G401.6 (cell line): ENCODE measurements around the gene SMARCC1.

Experiments
- FAIRE-seq: peaks from 2 replicates; lab custom pipeline; 2012; peaks lifted over from hg19 to GRCh38; lab: Jason Lieb, UNC

Gene SMARCC1

GRCh38 chr3:47583320-47584075, 198.2 kb downstream of the SMARCC1 start:
- FAIRE-seq, result no peak

- no peak for FAIRE-seq
These were observed 199.9 kb downstream of the SMARCC1 start for GRCh38 chr3:47581835-47582234.

GRCh38 chr3:47581422-47581821, 200.3 kb downstream of the SMARCC1 start:
- no peak for FAIRE-seq

GRCh38 chr3:47580481-47580880, 201.2 kb downstream of the SMARCC1 start:
- FAIRE-seq, result no peak

- no peak for FAIRE-seq
These were observed 201.8 kb downstream of the SMARCC1 start for GRCh38 chr3:47579875-47580274.

- no peak for FAIRE-seq
These were observed 202.7 kb downstream of the SMARCC1 start, which contains the start of gene CSPG5 for GRCh38 chr3:47578691-47579632. CSPG5 (minus strand) TSS chr3:47578865; CDS start chr3:47578693, 172 bp downstream.

GRCh38 chr3:47578119-47578632, 203.5 kb downstream of the SMARCC1 start:
- FAIRE-seq, result no peak

- FAIRE-seq, result no peak
These were observed 204.0 kb downstream of the SMARCC1 start for GRCh38 chr3:47577583-47578118.

- FAIRE-seq, result no peak
These were observed 208.2 kb downstream of the SMARCC1 start for GRCh38 chr3:47573190-47574172.

- no peak for FAIRE-seq
These were observed 210.1 kb downstream of the SMARCC1 start for GRCh38 chr3:47571391-47572175.

- no peak for FAIRE-seq
These were observed 212.8 kb downstream of the SMARCC1 start for GRCh38 chr3:47568901-47569300.

- FAIRE-seq, result no peak
These were observed 214.5 kb downstream of the SMARCC1 start for GRCh38 chr3:47567149-47567548.

- FAIRE-seq, result no peak
These were observed 215.0 kb downstream of the SMARCC1 start for GRCh38 chr3:47566667-47567066.

GRCh38 chr3:47565734-47566550, 215.8 kb downstream of the SMARCC1 start:
- FAIRE-seq, result no peak

GRCh38 chr3:47556351-47556750, 225.3 kb downstream of the SMARCC1 start:
- no peak for FAIRE-seq

- no peak for FAIRE-seq
These were observed 227.4 kb downstream of the SMARCC1 start for GRCh38 chr3:47554335-47554734.

GRCh38 chr3:47553407-47553806, 228.3 kb downstream of the SMARCC1 start:
- FAIRE-seq, result no peak

GRCh38 chr3:47542471-47543173, 239.1 kb downstream of the SMARCC1 start:
- FAIRE-seq, result no peak

GRCh38 chr3:47541583-47542108, 240.0 kb downstream of the SMARCC1 start:
- no peak for FAIRE-seq
